WTC11 (cell line): ENCODE data around the gene POLK.

Experiments used
- CTCF ChIP-seq: fragments of 200-600 bp; IDR thresholded peaks from 2 replicates; pipeline ENCODE4 v1.8.0; 2022; ENCODE audit warnings: antibody characterized with exemption
- SOX15 ChIP-seq: fragments of 250-450 bp; sonication (Bioruptor Pico); IDR thresholded peaks from 2 replicates; pipeline ENCODE4 v1.9.0; 2021; ENCODE audit warnings: mild to moderate bottlenecking
- ZNF425 ChIP-seq: fragments of 250-450 bp; sonication (Bioruptor Pico); conservative IDR thresholded peaks from 2 replicates; pipeline ENCODE4 v1.9.0; 2021; ENCODE audit warnings: mild to moderate bottlenecking
- TF ChIP-seq, protein P1 (sequence below): sonication (generic); formaldehyde crosslinking; IDR thresholded peaks from 2 replicates; pipeline ENCODE4 v1.8.1; 2023; ENCODE audit warnings: mild to moderate bottlenecking, missing genetic modification reagents, moderate library complexity

DNA sequence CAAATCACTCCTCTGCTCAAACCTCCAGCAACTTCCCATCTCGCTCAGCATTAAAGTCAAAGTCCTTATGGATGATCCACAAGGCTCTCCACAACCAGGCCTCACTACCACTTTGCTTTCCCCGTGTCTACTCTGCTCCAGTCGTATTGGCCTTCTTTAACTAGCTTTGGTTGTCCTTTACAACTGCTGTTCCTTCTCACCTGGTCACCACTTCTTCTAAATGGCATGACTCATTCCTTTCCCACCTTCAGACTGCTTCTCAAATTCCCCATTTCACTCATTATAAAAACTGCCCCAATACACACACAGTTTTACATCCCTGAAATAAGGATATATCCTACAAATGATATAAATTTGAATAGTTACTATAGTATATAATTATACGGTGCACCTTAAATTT, 30.7 kb upstream of the POLK start:
- no peak for TF ChIP-seq SOX15 (CRISPR knock-in tag)
- no peak for TF ChIP-seq ZNF425 (CRISPR knock-in tag)
- TF ChIP-seq, protein P1, sequence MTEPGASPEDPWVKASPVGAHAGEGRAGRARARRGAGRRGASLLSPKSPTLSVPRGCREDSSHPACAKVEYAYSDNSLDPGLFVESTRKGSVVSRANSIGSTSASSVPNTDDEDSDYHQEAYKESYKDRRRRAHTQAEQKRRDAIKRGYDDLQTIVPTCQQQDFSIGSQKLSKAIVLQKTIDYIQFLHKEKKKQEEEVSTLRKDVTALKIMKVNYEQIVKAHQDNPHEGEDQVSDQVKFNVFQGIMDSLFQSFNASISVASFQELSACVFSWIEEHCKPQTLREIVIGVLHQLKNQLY: no peak
- TF ChIP-seq CTCF: no peak
